HG03460 (cell line): Measurements from ENCODE around the gene EPO.
"Not testable (repeated sequence)": the region's sequence is repeated elsewhere in the genome, so short reads cannot be mapped to it uniquely, and the experiment has no call there.

Experiments used
- ATAC-seq: cut with Tn5 transposase; IDR thresholded peaks from one replicate; pipeline ENCODE4 v1.9.1; 2021; ENCODE audit not compliant: unreplicated experiment

EPO gene

DNA sequence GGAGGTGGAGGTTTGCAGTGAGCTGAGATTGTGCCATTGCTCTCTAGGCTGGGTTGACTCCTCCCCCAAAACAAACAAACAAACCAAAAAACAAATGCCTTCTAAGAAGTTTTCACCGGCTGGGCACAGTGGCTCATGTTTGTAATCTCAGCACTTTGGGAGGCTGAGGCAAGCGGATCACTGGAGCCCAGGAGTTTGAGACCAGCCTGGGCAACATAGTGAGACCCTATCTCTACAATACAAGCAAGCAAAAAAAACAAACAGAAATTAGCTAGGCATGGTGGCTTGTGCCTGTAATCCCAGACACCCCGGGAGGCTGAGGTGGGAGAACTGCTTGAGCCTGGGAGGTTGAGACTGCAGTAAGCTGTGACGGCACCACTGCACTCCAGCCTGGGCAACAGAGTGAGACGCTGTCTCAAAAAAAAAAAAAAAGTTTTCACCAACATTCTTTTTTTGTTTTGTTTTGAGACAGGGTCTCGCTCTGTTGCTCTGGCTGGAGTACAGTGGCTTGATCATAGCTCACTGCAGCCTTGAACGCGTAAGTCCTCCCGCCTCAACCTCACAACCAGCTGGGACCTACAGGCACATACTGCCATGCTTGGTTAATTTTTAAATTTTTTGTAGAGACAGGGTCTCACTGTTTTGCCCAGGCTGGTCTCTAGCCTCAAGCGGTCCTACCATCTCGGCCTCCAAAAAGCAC, 11.8 kb downstream of the EPO start:
- no peak for ATAC-seq

DNA sequence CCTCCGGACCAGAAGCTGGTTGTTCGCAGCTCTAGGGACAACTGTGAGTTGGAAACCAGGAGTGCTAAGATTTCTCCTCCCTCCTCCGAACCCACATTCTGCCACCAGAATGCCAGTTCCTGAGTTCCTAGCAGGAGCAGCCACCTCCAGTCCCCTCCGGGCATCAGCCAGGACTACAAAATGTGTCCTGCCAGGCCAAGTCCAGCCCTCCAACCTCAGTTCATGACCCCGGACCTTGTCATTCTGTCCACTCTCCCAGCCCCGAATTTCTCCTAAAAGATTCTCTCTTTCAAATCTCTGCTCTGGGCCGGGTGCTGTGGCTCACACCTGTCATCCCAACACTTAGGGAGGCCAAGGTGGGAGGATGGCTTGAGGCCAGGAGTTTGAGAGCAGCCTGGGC, 15.5 kb downstream of the EPO start:
- no peak for ATAC-seq

DNA sequence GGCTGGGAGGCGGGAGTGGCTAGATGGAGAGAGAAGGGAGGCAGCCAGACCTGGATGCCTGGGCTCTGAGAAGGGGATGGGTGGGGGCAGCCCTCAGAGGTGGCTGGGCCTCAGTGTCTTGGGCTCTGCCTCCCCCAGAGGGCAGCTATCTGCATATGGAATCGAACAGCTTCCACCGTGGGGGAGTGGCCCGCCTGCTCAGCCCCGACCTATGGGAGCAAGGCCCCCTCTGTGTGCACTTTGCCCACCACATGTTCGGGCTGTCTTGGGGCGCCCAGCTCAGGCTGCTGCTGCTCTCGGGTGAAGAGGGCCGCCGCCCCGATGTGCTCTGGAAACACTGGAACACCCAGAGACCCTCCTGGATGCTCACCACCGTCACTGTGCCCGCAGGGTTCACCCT, 16.4 kb downstream of the EPO start:
- no peak for ATAC-seq

DNA sequence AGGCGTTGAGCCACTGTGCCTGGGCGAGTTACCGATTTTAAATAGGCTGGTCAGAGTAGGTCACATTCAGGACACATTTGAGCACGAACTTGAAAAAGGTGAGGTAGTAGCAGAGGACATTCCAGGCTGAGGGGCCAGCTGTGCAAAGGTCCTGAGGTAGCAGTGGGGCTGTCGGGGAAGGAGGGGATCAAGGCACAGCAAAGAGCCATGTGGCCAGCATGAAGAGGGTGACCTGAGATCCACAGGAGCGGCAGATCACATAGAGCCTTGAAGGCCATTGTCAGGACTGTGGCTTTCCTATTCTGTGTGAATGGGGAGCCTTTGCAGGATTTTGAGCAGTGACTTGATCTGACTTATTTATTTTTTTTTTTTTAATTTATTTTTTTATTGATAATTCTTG, 19.7 kb downstream of the EPO start:
- ATAC-seq = no peak

DNA sequence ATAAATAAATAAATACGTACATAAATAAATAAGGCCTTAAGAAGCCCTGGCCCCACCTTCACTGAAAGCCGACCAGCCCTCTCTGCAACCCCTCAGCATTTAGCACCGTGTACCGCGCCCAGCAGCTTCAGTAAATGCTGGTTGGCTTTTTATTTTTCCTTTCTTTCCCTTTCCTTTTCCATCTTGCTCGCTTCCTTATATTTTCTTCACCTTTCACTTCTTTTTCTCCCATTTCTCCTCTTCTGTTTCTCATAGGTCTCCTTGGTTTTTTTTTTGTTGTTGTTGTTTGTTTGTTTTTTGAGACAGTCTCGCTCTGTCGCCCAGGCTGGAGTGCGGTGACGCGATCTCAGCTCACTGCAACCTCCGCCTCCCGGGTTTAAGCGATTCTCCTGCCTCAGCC, 24.3 kb downstream of the EPO start:
- no peak for ATAC-seq

DNA sequence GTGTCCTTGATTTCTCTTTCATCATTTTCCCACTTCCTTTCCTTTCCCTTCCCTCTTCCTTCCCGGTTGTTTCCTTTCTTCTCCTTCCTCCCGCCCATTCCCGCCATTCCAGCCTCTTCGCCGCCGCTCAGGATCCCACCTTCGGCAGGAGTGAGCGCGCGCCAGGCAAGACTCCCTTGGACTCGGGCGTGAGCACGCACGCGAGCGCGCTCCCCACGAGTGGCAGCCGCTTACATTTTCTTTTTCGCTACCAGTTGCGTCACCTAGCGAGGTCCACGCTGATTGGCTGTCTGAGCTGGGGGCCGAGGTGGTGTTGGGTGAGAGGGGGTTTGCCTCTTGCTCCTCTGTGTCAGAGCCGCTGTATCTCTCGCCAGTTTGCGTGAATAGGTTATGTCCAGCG, 24.9 kb downstream of the EPO start:
- no peak for ATAC-seq

DNA sequence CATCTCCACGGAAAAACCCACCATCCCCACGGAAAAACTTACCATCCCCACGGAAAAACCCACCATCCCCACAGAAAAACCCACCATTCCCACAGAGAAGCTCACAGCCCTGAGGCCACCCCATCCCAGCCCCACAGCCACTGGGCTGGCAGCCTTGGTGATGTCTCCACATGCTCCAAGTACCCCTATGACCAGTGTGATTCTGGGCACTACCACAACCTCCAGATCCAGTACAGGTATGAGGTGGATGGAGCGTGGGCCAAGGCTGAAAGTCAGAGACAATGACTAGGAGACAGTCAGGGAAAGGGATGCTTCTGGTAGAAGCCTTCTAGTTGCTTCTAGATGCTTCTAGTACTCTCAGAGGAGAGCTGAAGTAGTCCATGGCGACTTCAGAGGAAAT, 32.7 kb downstream of the EPO start:
- no peak for ATAC-seq

DNA sequence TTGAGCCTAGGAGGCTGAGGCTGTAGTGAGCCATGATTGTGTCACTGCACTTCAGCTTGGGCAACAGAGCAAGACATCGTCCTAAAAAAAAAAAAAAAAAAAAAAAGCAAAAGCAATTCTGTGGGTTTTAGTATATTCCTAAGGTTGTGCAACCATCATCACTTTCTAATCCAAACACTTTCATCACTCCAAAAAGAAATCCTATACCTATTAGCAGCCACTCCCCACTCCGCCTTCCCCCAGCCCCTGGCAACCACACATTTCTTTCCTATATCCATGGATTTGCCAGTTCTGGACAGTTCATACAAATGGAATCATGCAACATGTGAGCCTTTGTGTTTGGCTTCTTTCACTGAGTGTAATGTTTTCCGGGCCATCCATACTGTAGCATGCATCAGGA, 33.5 kb downstream of the EPO start:
- no peak for ATAC-seq

DNA sequence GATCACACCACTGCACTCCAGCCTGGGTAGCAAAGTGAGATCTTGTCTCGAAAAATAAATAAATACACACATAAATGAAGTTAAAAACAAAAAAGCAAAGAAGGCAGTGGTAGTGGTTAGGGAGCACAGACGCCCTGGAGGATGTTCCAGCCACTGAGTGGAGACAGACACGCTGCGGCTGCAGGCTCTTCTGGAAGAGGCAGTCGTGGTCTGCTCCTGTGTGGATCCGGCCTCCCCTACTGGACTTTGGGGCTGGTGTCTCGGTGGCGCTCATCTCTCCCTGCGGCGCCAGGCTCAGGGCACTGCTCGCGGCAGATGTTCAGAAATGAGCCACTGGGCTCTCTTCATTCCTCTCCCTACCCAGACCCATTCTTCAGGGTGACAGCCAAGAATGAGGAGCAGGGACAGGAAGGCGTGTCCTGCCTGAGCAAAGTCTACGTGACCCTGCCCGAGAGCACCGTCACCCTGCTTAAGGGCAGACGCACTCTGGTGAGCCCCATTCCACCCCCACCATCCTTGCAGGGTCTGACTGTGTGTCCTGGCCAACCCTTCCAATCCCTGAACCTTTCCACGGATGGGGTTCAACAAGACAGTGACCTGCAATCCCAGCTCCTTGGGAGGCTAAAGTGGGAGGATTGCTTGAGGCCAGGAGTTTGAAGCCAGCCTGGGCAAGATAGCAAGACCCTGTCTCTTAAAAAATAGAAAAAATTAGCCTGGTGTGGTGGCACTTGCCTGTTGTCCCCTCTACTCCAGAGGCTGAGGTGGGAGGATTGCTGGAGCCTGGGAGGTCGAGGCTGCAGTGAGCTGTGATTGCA, 39.3 kb downstream of the EPO start:
- ATAC-seq = no peak

DNA sequence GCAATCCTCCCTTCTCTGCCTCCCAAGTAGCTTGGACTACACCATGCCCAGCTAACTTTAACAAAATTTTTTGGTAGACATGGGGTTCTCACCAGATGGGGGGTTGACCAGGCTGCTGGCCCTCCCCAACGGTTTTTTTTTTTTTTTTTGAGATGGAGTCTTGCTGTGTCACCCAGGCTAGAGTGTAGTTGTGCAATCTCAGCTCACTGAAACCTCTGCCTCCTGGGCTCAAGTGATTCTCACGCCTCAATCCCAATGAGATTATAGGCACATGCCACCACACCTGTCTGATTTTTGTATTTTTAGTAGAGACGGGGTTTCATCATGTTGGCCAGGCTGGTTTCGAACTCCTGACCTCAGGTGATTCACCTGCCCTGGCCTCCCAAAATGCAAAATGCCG, 42.6 kb downstream of the EPO start:
- not testable (repeated sequence) for ATAC-seq

DNA sequence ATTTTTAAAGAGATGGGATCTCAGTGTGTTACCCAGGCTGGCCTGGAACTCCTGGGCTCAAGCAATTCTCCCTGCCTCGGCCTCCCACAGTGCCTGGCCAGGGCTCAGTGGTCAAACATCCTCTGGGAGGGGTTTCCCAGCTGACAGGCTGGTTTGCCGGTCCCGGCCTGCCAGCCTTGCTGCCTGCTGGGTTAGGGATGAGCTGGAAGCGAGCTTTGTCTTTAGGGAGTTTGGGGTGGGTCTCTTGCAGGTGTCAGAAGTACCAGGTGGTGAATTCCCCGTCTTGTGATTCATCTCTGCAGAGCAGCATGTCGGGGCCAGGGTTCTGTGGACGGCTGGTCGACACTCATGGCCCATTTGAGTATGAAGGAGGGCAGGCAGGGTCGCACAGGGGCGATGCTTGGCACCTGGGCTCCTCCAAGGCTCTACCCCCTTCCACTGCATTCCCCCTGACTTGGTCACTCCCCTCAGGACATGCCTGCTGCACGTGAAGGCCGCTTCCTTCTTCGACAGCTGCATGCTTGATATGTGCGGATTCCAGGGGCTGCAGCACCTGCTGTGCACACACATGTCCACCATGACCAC, 43.4 kb downstream of the EPO start:
- no peak for ATAC-seq

DNA sequence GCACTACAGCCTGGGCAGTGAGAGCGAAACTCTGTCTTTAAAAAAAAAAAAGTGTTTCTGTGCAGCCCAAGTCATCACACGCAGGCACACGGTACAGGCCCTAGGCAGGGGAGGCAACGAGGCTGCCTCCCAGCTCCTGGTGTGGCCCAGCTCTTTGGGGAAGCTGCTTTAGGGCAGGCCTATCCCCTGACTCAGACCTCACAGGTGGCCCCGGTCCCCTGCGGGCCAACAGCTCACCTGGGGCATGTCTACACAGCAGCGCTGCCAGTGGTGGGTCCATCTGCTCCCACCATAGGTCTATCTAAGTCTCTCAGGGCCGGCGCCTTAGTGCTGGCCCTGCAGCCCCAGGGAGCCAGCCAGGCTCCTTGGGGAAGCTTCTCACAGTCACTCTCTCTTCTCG, 44.6 kb downstream of the EPO start:
- ATAC-seq = no peak

DNA sequence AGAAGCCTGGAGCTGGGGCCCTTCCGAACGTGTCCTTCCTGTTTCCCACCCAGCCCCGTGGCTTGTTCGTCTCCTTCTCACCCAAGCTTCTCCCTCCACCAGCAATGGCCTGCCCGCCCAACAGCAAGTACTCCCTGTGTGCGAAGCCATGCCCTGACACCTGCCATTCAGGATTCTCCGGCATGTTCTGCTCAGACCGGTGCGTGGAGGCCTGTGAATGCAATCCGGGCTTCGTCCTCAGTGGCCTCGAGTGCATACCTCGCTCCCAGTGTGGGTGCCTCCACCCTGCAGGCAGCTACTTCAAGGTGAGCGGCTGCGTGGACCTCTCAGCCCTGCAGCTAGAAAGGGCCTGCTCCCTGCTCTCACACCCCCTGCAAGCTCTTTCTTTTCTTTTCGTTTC, 45.0 kb downstream of the EPO start:
- ATAC-seq = no peak

DNA sequence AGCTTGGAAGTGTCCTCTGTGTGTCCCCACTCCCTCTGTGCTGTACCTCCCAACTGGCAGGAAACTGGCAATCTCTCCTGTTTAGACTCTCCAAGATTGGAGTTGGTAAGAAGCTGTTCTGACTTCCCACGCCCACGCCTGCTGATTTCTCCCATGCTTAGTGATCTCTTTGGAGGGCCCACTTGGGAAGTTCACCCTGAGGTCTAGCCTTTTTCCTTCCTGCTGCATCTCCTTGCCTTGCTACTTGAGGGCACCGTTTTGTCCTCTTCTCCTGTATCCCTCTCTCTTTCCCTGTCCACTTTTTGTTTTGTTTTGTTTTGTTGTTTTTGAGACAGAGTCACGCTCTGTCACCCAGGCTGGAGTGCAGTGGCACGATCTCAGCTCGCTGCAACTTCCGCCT, 48.5 kb downstream of the EPO start:
- ATAC-seq = no peak
